Measurements from ENCODE around the gene ADH1B. TPM values are rescaled to one million over a fixed set of nuclear protein-coding genes. Genes with fewer than 3 reads are reported as not detected.
A peak's percentile ranks its signal among the peaks of the same experiment; 100 is the strongest.

Gene ADH1B
- total and polyA plus RNA-seq, 12 donors, result 12.6 to 257 (median 36.2) TPM

DNA sequence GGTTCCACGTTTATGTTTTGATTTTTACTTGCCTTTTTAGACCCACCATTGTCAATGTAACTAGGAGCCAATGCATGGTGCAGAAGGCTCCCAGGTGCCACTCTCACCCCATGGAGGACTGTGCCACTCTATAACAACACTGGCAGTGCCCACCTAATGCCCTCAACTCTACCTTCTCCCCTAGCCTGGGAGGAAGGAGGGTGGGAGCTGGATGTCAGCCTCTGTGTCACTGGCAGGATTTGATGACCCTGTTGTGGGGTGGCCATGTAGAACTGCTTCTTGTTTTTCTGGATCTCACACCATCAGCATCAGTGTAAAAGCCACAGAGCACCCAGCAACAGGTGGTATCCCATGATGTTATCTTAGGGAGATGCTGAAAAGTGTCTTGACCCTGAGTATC is 13.7 kb upstream of the ADH1B start:
- Histone ChIP-seq H3K4me1 (no peaks in the 10 kb centered on the region), H3K4me3 (no peak overlapping the region), H3K27me3 (no peaks in the 10 kb centered on the region), H3K27ac (no peak overlapping the region), H3K9me3 (peaks cover 0 to 8% (median 0%) of the 10 kb centered on the region in 11 donors), H3K36me3 (no peaks in the 10 kb centered on the region)
- TF ChIP-seq, protein P1, sequence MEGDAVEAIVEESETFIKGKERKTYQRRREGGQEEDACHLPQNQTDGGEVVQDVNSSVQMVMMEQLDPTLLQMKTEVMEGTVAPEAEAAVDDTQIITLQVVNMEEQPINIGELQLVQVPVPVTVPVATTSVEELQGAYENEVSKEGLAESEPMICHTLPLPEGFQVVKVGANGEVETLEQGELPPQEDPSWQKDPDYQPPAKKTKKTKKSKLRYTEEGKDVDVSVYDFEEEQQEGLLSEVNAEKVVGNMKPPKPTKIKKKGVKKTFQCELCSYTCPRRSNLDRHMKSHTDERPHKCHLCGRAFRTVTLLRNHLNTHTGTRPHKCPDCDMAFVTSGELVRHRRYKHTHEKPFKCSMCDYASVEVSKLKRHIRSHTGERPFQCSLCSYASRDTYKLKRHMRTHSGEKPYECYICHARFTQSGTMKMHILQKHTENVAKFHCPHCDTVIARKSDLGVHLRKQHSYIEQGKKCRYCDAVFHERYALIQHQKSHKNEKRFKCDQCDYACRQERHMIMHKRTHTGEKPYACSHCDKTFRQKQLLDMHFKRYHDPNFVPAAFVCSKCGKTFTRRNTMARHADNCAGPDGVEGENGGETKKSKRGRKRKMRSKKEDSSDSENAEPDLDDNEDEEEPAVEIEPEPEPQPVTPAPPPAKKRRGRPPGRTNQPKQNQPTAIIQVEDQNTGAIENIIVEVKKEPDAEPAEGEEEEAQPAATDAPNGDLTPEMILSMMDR (IDR thresholded peaks at IDR 0.05), result no peak
- intact Hi-C loops (cut with DNase I), result no loop called here
- 69 to 75% methylated on average over 1 of the region's 1 CpG for WGBS, 2 donors
- DNase-seq, result no peak
- no peak for ATAC-seq

DNA sequence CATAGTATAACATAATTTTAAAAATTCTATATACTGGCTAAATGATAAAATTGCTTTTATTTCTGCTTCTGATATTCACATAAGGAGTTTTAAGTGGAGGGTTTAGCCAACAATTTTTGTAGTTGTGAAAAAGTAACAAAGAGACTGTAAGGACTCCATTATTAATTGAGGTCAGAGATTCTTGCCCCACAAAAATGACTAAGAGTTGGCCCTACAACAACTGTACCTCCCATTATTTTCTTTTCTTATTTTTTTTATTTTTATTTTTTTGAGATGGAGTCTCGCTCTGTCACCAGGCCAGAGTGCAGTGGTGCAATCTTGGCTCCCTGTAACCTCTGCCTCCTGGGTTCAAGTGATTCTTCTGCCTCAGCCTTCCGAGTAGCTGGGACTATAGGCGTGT is 9.4 kb upstream of the ADH1B start:
- no peak for DNase-seq
- no peak overlapping the region for H3K27ac ChIP-seq
- H3K27me3 ChIP-seq, result no peaks in the 10 kb centered on the region
- no peaks in the 10 kb centered on the region for H3K36me3 ChIP-seq
- peaks cover 0 to 4% (median 0%) of the 10 kb centered on the region in 9 donors for H3K4me1 ChIP-seq
- peaks cover 0 to 28% (median 0%) of the 10 kb centered on the region in 11 donors for H3K9me3 ChIP-seq
- WGBS, 2 donors, result 83 to 85% methylated on average over 3 of the region's 3 CpGs
- no peak for ATAC-seq
- TF ChIP-seq, protein P1 (IDR thresholded peaks at IDR 0.05), result no peak
- intact Hi-C loops (cut with DNase I), result no loop called here
- H3K4me3 ChIP-seq, result no peak overlapping the region

DNA sequence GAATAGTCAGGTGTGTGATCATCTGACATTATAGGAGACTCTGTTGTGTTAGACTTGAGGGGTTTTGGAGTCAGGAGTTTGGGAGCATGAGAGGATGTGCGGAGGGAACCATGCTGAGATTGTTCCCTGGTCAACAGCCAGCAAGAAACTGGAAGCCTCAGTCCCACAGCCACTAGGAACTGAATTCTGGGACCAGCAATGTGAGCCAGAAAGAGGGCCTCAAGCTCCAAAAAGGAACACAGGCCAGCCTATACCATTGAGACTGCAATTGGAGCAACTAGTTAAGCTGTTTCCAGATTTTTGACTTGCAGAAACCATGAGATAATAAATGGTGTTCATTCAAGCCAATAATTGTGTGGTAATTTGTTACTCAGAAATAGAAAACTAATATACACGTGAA is 8.7 kb upstream of the ADH1B start:
- 75 to 76% methylated on average over 2 of the region's 2 CpGs for WGBS, 2 donors
- peaks cover 0 to 28% (median 0%) of the 10 kb centered on the region in 11 donors for H3K9me3 ChIP-seq
- ATAC-seq, result no peak
- H3K4me3 ChIP-seq, result no peak overlapping the region
- intact Hi-C loops (cut with DNase I), result loop anchor here in 1 of 10 donors (10.0 kb wide), 2 partner anchors 55 to 125 kb away; no protein-coding TSS in a partner anchor
- no peak overlapping the region for H3K27ac ChIP-seq
- TF ChIP-seq, protein P1 (IDR thresholded peaks at IDR 0.05), result no peak
- peaks cover 0 to 11% (median 5%) of the 10 kb centered on the region in 9 donors for H3K4me1 ChIP-seq
- H3K27me3 ChIP-seq, result no peaks in the 10 kb centered on the region
- H3K36me3 ChIP-seq, result no peaks in the 10 kb centered on the region
- no peak for DNase-seq

DNA sequence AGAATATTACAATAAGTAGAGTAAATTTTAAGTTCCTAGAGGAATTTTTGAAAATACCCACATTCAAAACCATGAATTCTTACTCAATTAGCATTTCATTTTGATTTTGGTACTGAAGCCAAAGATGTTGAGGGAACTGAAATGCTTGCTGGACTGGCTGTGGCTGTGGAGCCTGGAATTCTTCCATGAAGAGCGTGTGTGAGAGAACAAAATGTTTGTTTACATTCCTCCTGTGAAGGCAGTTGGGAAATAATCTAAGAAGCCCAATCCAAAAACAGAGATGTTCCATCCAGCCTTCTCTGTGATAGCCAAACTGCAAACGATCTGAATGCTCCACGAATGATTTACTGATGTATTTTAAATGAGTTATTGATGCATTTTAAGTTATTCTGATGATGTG is 3.8 kb upstream of the ADH1B start:
- Histone ChIP-seq H3K27ac (peak overlapping the region in 7 of 10 donors; percentile 10 to 69 (median 56)), H3K9me3 (peaks cover 0 to 21% (median 0%) of the 10 kb centered on the region in 11 donors), H3K27me3 (no peaks in the 10 kb centered on the region), H3K4me1 (peaks cover 0 to 25% (median 17%) of the 10 kb centered on the region in 9 donors), H3K36me3 (no peaks in the 10 kb centered on the region), H3K4me3 (no peak overlapping the region)
- ATAC-seq, result peak; percentile 62 to 88 (median 84)
- WGBS, 2 donors, result 25 to 50% methylated on average over 3 of the region's 3 CpGs
- DNase-seq, result peak; percentile 33 to 63
- TF ChIP-seq, protein P1 (IDR thresholded peaks at IDR 0.05), result no peak
- intact Hi-C loops (cut with DNase I), result loop anchor here in 1 of 10 donors (10.0 kb wide), 2 partner anchors 60 to 120 kb away; no protein-coding TSS in a partner anchor
